Measurements from ENCODE around the gene CNTRL.

DNA sequence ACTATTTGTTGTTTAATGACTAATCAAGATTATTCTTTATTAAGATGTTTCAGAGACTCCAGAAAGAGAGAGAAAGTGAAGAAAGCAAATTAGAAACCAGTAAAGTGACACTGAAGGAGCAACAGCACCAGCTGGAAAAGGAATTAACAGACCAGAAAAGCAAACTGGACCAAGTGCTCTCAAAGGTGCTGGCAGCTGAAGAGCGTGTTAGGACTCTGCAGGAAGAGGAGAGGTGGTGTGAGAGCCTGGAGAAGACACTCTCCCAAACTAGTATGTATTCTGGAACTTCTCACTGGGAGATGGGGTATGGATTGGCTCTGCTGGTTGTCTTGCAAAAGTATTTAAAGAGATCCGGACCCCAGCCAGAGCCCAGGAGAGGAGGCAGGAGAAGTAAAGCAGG is 93.3 kb downstream of the CNTRL start:
- TF ChIP-seq, protein P1, sequence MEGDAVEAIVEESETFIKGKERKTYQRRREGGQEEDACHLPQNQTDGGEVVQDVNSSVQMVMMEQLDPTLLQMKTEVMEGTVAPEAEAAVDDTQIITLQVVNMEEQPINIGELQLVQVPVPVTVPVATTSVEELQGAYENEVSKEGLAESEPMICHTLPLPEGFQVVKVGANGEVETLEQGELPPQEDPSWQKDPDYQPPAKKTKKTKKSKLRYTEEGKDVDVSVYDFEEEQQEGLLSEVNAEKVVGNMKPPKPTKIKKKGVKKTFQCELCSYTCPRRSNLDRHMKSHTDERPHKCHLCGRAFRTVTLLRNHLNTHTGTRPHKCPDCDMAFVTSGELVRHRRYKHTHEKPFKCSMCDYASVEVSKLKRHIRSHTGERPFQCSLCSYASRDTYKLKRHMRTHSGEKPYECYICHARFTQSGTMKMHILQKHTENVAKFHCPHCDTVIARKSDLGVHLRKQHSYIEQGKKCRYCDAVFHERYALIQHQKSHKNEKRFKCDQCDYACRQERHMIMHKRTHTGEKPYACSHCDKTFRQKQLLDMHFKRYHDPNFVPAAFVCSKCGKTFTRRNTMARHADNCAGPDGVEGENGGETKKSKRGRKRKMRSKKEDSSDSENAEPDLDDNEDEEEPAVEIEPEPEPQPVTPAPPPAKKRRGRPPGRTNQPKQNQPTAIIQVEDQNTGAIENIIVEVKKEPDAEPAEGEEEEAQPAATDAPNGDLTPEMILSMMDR (IDR thresholded peaks at IDR 0.05; ENCODE audit: low read depth, low read length, missing input control), result no peak
- TF ChIP-seq, protein P2, sequence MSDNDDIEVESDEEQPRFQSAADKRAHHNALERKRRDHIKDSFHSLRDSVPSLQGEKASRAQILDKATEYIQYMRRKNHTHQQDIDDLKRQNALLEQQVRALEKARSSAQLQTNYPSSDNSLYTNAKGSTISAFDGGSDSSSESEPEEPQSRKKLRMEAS (IDR thresholded peaks at IDR 0.05), result no peak
- TF ChIP-seq, protein P3, sequence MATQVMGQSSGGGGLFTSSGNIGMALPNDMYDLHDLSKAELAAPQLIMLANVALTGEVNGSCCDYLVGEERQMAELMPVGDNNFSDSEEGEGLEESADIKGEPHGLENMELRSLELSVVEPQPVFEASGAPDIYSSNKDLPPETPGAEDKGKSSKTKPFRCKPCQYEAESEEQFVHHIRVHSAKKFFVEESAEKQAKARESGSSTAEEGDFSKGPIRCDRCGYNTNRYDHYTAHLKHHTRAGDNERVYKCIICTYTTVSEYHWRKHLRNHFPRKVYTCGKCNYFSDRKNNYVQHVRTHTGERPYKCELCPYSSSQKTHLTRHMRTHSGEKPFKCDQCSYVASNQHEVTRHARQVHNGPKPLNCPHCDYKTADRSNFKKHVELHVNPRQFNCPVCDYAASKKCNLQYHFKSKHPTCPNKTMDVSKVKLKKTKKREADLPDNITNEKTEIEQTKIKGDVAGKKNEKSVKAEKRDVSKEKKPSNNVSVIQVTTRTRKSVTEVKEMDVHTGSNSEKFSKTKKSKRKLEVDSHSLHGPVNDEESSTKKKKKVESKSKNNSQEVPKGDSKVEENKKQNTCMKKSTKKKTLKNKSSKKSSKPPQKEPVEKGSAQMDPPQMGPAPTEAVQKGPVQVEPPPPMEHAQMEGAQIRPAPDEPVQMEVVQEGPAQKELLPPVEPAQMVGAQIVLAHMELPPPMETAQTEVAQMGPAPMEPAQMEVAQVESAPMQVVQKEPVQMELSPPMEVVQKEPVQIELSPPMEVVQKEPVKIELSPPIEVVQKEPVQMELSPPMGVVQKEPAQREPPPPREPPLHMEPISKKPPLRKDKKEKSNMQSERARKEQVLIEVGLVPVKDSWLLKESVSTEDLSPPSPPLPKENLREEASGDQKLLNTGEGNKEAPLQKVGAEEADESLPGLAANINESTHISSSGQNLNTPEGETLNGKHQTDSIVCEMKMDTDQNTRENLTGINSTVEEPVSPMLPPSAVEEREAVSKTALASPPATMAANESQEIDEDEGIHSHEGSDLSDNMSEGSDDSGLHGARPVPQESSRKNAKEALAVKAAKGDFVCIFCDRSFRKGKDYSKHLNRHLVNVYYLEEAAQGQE (IDR thresholded peaks at IDR 0.05), result no peak
- TF ChIP-seq RAD21 (IDR thresholded peaks at IDR 0.05) (no peak), TAF1 (conservative IDR thresholded peaks at IDR 0.05) (no peak), SP1 (IDR thresholded peaks at IDR 0.05) (no peak), YY1 (IDR thresholded peaks at IDR 0.05) (no peak), EGR1 (IDR thresholded peaks at IDR 0.05; ENCODE audit: low read depth in 2 of 2) (no peak), JUND (IDR thresholded peaks at IDR 0.05) (no peak), GABPA (IDR thresholded peaks at IDR 0.05 in 1 of 2, conservative IDR thresholded peaks at IDR 0.05 in 1 of 2) (no peak), HNF4G (IDR thresholded peaks at IDR 0.05) (no peak), HNF4A (conservative IDR thresholded peaks at IDR 0.05) (no peak), FOXA1 (IDR thresholded peaks at IDR 0.05) (no peak)
- TF ChIP-seq, protein P4, sequence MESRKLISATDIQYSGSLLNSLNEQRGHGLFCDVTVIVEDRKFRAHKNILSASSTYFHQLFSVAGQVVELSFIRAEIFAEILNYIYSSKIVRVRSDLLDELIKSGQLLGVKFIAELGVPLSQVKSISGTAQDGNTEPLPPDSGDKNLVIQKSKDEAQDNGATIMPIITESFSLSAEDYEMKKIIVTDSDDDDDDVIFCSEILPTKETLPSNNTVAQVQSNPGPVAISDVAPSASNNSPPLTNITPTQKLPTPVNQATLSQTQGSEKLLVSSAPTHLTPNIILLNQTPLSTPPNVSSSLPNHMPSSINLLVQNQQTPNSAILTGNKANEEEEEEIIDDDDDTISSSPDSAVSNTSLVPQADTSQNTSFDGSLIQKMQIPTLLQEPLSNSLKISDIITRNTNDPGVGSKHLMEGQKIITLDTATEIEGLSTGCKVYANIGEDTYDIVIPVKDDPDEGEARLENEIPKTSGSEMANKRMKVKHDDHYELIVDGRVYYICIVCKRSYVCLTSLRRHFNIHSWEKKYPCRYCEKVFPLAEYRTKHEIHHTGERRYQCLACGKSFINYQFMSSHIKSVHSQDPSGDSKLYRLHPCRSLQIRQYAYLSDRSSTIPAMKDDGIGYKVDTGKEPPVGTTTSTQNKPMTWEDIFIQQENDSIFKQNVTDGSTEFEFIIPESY (IDR thresholded peaks at IDR 0.05), result no peak

All from liver (tissue), 3 donors.